ENCODE data around the gene ENTPD3.
"Not testable (repeated sequence)": the region's sequence is repeated elsewhere in the genome, so short reads cannot be mapped to it uniquely, and the experiment has no call there.

ENTPD3 gene

DNA sequence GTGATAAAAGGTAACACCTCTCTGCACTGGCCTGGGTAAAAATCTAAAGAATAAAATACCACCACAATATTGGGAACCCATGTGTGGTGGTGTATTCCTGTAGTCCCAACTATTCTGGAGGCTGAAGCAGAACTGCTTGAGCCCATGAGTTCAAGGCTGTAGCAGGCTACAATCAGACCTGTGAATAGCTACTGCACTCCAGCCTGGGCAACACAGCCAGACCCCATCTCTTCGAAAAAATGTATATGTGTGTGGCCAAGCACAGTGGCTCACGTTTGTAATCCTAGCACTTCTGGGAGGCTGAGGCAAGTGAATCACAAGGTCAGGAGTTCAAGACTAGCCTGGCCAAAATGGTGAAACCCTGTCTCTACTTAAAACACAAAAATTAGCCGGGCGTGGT, 68.3 kb downstream of the ENTPD3 start:
- in situ Hi-C loops (cut with HindIII; ENCODE audit: low pct_ligation_motif_present, low pct_unique_long_range_greater_than_20kb, low sequenced_read_pairs), result no loop called here
- DNase-seq, result no peak

DNA sequence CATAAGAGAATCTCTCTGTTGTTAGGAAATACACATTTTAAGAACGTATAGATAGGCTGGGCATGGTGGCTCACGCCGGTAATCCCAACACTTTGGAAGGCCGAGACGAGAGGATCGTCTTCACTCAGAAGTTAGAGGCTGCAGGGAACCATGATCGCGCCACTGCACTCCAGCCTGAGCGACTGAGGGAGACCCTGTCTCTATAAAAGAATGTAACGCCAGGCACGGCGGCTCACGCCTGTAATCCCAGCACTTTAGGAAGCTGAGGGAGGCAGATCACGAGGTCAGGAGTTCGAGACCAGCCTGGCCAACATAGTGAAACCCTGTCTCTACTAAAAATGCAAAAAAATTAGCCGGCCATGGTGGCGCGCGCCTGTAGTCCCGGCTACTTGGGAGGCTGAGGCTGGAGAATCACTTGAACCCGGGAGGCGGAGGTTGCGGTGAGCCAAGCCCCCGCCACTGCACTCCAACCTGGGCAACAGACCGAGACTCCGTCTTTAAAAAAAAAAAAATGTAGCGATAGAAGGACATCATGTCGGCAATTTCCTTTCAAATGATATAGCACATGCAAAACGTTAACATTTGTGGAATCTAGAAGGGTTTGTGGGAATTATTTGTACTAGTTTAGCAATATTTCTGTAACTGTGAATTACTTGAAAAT, 69.4 kb downstream of the ENTPD3 start:
- DNase-seq, result no peak
- in situ Hi-C loops (cut with HindIII; ENCODE audit: low pct_ligation_motif_present, low pct_unique_long_range_greater_than_20kb, low sequenced_read_pairs), result no loop called here

DNA sequence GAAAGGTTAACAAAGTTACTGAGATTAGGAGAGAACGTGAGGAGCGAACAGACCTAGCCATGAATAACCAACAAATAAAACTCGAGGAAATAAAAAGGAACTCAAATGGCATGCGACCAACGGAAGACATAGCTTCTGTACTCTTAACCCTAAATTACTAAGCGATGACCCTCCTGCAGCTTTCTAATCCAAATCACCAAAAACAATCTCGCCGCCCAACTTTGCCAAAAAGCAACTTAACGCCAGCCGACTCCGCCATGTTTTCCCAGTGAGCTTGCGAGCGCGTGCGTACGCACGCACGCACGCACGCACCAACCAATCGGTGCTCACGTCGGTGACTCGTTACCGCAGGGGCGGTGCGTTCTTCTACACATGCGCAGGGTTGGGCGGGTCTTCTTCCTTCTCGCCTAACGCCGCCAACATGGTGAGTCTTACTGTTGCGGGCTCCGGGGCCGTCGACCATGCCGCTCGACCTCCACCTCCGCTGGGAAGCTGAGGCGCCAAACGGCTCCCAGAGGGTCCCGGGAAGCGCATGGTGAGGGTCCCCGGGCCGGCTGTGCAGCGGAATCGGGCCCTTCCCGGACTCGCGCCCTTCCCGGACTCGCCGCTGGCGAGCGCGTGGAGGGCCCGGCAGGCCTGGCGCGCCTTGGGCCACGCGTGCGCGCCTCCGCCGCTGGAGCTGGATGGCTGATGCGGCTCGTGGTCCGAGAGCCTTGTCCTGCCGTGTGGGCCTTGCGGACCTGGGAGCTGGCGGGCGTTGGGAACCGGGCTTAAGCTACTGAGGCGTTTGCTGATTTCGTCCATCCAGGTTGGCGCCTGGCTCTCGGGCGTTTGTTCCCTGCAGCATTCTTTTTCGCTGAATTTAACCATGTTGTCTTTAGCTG, 70.2 kb downstream of the ENTPD3 start, which contains the start of gene RPL14:
RPL14 (plus strand) TSS at position 400 of the 884 bp plus-strand sequence; CDS start at position 533, 133 bp downstream.
- peak; percentile 94 for DNase-seq
- in situ Hi-C loops (cut with HindIII; ENCODE audit: low pct_ligation_motif_present, low pct_unique_long_range_greater_than_20kb, low sequenced_read_pairs), result no loop called here

DNA sequence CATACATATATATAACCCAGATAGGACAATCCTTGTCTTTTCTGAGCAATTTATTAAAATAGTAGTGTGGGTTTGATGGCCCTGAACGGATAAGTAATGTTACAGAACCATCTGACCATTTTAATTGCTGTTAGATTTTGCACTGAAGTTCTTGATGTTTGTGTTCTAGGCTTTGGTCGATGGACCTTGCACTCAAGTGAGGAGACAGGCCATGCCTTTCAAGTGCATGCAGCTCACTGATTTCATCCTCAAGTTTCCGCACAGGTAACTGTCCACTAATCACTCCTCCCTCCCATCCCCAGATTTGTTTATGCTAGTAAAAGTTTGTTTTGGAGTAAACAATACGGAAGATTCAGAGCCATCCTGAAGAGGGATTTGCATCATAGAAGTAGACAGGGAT, 71.5 kb downstream of the ENTPD3 start:
- in situ Hi-C loops (cut with HindIII; ENCODE audit: low pct_ligation_motif_present, low pct_unique_long_range_greater_than_20kb, low sequenced_read_pairs), result no loop called here
- no peak for DNase-seq

DNA sequence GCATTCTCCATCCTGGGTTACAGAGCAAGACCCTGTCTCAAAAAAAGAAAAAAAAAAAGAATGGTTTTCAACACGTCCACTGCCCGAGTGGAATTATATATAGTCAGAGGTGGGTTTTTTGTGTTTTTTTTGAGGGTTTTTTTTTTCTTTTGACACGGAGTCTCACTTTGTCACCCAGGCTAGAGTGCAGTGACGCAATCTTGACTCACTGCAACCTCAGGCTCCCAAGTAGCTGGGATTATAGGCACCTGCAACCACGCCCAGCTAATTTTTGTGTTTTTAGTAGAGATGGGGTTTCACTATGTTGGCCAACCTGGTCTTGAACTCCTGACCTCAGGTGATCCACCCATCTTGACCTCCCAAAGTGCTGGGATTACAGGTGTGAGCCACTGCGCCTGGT, 73.5 kb downstream of the ENTPD3 start:
- in situ Hi-C loops (cut with HindIII; ENCODE audit: low pct_ligation_motif_present, low pct_unique_long_range_greater_than_20kb, low sequenced_read_pairs); DNase-seq: not testable (repeated sequence)

DNA sequence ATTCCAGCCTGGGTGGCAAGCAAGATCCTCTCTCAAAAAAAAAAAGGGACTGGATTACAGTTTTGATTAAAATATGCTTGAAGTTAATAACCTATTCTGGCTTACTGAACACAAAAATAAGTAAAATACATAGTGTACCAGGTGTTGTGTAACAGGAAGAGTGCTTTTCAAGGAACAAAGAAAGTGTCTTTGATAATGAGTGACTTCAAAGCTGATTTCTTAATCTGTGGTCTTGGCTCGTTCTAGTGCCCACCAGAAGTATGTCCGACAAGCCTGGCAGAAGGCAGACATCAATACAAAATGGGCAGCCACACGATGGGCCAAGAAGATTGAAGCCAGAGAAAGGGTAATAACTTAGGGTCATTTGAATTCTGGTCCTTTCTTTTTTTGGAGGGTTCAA, 74.2 kb downstream of the ENTPD3 start:
- in situ Hi-C loops (cut with HindIII; ENCODE audit: low pct_ligation_motif_present, low pct_unique_long_range_greater_than_20kb, low sequenced_read_pairs), result no loop called here
- DNase-seq, result no peak

DNA sequence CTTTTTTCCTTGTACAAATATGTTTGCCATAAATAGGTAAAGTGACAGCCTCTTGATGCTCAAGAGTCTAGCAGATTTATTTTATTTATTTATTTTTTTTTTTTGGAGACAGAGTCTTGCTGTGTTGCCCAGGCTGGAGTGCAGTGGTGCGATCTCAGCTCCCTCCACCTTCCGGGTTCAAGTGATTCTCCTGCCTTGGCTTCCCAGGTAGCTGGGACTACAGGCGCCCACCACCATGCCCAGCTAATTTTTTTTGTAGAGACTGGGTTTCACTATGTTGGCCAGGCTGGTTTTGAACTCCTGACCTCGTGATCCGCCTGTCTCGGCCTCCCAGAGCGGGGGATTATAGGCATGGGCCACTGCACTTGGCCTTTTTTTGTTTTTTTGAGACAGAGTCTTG, 75.9 kb downstream of the ENTPD3 start:
- in situ Hi-C loops (cut with HindIII; ENCODE audit: low pct_ligation_motif_present, low pct_unique_long_range_greater_than_20kb, low sequenced_read_pairs), result not testable (repeated sequence)

DNA sequence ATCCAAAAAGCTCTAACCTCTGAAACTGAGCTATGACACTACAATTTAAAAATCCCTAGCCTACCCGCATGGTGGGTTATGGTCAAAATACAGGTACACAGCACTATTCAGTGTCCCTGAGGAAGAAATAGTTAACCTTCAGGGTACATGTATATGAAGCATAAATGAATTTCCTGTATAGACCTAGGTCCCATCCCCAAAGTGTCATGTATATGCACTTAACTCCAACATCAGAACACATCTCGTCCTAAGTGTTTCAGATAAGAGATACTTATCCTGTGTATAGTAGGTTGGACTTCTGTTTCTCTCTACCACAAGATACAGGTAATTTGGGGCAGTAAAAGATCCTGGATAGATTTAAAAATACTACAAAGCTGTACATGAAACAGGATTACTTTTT, 76.6 kb downstream of the ENTPD3 start:
- DNase-seq, result no peak
- in situ Hi-C loops (cut with HindIII; ENCODE audit: low pct_ligation_motif_present, low pct_unique_long_range_greater_than_20kb, low sequenced_read_pairs), result no loop called here

More for the DNA sequence above, 75.9 kb downstream of the ENTPD3 start:
- not testable (repeated sequence) for DNase-seq

DNA sequence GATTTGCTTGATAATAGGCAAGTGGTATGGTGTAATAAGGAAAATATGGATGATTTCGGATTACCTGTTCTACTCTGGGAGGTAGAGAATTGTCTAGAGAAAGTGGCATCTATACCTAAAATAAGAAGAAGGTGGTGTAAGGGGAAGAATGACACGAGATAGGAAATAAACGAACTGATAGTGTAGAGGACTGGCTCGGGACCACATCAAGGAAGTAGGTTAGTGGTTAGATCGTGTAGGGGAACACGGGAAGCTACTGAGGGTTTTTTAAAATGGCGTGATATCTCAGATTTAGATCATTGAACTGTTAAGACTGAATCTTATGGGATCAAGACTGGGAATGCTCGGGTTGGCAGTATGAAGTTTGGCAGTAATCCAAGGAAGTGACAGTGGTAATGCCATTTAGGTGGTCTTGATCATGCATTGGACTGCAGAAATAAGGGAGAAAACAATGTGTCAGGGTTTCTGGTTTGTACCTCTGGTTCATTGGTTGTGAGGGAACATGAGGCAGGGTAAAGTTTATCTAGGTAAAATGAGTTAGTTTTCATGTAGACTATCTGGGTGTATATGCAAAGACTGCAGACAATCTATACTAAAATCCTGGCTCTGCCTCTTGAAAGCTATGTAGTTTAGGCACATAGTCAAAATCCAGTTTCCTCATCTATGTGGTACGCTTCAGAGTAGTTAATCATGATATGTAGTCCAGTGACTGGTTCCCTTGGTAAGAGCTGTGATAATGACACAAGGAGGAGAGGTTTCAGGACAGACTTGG, 77.5 kb downstream of the ENTPD3 start:
- in situ Hi-C loops (cut with HindIII; ENCODE audit: low pct_ligation_motif_present, low pct_unique_long_range_greater_than_20kb, low sequenced_read_pairs), result no loop called here
- no peak for DNase-seq

DNA sequence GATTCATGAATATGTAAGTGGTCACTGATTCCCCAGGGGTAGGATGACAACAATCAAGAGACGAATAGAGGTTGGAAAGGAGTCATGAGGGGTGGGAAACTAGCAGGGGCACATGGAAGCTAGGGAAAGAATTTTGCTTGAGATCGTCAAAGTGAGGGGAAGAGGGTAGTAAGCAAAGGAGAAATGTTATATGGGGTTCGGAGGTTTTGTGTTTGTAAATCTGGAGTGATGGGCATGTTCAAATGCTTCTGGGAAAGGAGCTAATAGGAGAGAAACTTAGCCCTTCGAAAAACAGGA, 78.1 kb downstream of the ENTPD3 start:
- DNase-seq, result no peak
- in situ Hi-C loops (cut with HindIII; ENCODE audit: low pct_ligation_motif_present, low pct_unique_long_range_greater_than_20kb, low sequenced_read_pairs), result no loop called here

DNA sequence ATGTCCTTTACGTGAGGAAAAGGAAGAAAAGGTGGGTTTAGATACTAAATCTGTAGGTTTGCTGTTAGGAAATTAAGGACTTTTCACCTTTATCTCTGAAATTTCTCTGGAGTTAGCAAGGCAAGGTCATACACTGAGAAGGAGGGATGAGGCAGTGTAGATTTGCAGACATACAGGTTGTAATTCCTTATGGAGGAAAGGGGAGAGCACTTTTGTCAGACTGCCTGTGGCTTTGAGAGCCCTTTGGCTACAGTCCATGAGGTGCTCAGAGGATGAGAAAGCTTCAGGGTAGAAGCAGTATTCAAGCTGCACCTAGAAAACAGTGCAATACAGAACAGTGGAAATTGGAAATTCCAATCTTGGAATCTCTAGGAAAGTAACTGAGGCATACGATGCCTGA, 78.5 kb downstream of the ENTPD3 start:
- in situ Hi-C loops (cut with HindIII; ENCODE audit: low pct_ligation_motif_present, low pct_unique_long_range_greater_than_20kb, low sequenced_read_pairs), result no loop called here
- no peak for DNase-seq

DNA sequence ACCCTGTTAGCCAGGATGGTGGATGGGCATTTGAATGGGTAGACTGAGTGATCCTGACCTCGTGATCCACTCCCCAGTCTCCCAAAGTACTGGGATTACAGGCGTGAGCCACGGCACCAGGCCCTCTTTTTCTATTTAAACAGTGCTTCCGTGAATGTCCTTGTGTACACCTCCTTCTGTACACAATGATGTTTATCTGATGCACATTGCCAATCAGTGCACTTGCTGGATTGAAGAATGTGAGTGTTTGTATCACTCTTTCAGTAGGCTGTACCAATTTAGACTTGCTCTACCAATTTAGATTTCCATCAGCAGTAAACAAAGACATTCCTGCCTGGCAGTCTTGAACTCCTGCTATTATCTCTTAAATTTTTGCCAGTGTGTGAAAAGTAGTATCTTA, 81.0 kb downstream of the ENTPD3 start:
- DNase-seq, result no peak
- in situ Hi-C loops (cut with HindIII; ENCODE audit: low pct_ligation_motif_present, low pct_unique_long_range_greater_than_20kb, low sequenced_read_pairs), result no loop called here

DNA sequence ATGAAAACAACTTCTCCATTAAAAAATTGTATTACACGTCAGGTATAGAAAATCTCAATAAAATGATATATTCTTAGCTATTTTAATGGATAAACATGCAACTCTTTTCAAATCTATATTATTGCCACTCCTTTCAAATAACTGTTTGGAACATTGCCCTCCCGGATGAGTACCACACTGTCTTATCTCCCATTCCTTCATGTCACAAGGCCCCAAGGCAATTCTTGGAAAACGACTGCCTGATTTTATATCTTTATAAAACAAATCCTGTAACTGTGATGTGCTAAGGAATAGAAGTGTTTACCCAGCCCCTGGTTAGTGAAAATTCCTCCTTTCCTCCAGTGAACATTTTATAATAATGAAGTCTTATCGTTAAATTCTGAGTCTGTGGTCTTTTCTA, 83.7 kb downstream of the ENTPD3 start:
- DNase-seq, result no peak
- in situ Hi-C loops (cut with HindIII; ENCODE audit: low pct_ligation_motif_present, low pct_unique_long_range_greater_than_20kb, low sequenced_read_pairs), result no loop called here

DNA sequence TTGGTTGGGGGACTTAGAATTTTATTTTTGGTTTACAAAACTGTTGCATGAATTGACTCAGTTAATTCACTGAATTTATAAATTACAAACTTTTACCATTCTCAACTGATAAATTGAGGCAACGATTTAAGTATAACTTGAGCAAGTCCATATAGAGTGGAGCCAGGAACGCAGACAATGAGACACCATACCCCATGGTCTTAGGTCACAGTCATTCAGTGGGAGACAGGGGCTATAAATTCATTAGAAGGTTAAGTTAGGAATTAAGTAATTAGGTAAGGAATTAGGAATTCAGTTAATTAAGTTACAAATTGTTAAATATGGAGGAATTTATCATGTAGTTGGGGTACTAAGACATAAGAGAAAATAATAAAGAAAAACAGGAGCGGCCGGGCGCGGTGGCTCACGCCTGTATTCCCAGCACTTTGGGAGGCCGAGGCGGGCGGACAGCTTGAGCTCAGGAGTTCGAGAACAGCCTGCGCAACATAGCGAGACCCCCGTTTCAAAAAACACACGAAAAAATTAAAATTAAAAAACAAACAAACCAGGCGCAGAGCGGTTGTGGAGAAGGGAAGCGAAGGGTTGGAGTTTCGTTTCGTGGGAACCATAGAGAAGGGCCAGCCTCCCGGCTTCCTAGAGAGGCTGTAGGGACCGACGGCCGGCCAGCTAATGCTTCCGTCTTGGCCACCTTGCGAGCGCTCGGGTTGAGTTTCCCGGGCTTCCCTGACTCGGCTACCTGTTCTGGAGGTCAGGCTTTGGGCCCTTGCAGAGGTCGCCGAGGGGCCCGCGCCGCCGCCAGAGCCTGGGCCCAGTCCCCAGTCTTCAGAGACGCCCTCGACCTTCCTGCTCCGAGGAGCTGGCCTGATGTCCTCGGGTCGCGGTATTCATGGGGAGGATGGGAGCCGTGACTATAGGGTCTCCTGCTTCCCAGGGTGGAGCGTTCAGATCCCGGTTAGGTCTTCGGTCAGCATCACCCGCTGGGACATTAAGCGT, 89.8 kb downstream of the ENTPD3 start, which contains the start of gene ZNF619:
ZNF619 (plus strand) TSS at position 645 of the 993 bp plus-strand sequence. CDS start 858 bp downstream, outside the sequence.
- in situ Hi-C loops (cut with HindIII; ENCODE audit: low pct_ligation_motif_present, low pct_unique_long_range_greater_than_20kb, low sequenced_read_pairs), result no loop called here
- peak; percentile 66 for DNase-seq

DNA sequence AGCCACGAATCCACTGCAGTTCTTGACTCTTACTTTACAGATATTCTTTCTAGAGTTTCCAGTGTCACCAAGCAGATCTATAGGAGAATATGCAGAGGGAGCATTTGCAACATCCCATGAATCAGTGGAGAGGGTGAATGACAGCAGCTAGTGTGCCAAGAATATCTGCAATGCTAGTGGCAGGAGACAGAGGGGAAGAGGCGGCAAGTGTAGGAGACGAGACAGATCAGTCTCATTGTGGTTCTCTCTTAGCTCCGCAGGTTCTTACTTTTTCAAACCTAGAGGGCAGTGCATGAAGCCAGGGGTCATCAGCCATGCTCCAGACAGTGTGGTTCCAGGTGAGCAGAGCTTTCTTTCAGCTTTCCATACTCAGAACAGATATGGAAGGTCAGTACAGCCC, 90.7 kb downstream of the ENTPD3 start:
- no peak for DNase-seq
- in situ Hi-C loops (cut with HindIII; ENCODE audit: low pct_ligation_motif_present, low pct_unique_long_range_greater_than_20kb, low sequenced_read_pairs), result no loop called here

All from ACHN (cell line).